ENCODE data around the gene CLUH. TPM values are rescaled to one million over a fixed set of nuclear protein-coding genes. Genes with fewer than 3 reads are reported as not detected.

CLUH gene
- total RNA-seq, 1 donor from 2014 or later, result 53.6 TPM

DNA sequence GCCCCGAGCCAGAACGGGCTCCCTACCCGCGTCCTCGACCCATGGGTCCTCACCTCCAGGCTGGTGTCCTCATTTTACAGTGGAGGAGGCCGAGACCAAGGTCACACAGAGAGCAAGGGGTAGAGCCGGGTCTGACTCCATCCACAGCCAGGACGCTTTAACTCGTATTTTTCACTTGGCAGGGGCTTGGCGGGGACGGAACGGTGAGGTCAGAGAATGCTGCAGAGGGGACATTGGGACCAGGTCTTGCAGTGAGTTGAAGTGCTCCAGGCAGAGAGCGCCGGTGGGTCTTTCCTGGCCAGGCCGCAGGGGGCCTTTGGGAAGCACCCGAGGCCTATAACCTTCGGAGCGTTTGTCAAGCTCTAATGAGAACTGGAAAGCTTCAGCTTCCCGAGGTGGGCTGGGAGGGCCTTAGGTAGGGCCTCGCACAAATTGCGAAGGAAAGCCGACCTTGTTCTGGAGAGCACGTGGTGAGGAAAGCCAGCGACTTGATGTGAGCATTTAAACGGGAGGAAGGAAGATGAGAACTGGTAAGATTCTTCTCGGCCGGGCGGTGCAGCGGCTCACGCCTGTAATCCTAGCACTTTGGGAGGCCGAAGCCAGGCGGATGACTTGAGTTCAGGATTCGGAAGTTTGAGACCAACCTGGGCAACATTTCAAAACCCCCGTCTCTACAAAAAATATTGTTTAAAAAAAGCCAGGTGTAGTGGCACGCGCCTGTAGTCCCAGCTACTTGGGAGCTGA, 908 bp upstream of the CLUH start:
- FAIRE-seq, result no peak
- peak overlapping the region; percentile 34 for H3K27ac Mint-ChIP-seq (ENCODE audit: unreplicated experiment)

GRCh38 chr17:2710803-2711607, 559 bp downstream of the CLUH start:
- H3K4me3 Mint-ChIP-seq (ENCODE audit: unreplicated experiment), result peak overlapping the region; percentile 92
- H3K27ac Mint-ChIP-seq (ENCODE audit: unreplicated experiment), result peak overlapping the region; percentile 93
- Histone ChIP-seq H4K20me1 (ENCODE audit: insufficient read depth, low read length) (peaks cover 50% of the 10 kb centered on the region), H3K79me2 (ENCODE audit: insufficient read depth, low read length) (peaks cover 57% of the 10 kb centered on the region), H3K4me3 (ENCODE audit: insufficient read depth, low read depth, low read length) (peak overlapping the region; percentile 68), H3K9ac (ENCODE audit: low read length) (peak overlapping the region; percentile 61), H3K27me3 (ENCODE audit: insufficient read depth, low read length) (no peaks in the 10 kb centered on the region), H3K9me3 (ENCODE audit: insufficient read depth, low read depth, low read length) (no peaks in the 10 kb centered on the region), H3K36me3 (ENCODE audit: insufficient read depth, low read length) (no peaks in the 10 kb centered on the region), H3K4me2 (ENCODE audit: low read length) (peak overlapping the region; percentile 90), H3K4me1 (ENCODE audit: insufficient read depth, low read length) (peaks cover 20% of the 10 kb centered on the region), H2AFZ (ENCODE audit: low read depth, low read length) (peak overlapping the region; percentile 87), H3K27ac (ENCODE audit: low read depth, low read length) (peak overlapping the region; percentile 42)
- H3K4me1 Mint-ChIP-seq (ENCODE audit: low read depth, unreplicated experiment), result peaks cover 17% of the 10 kb centered on the region
- DNase-seq (ENCODE audit: low read depth) (no peak), FAIRE-seq (no peak)
- peaks cover 2% of the 10 kb centered on the region for H3K36me3 Mint-ChIP-seq (ENCODE audit: low read depth, unreplicated experiment)
- H3K27me3 Mint-ChIP-seq (ENCODE audit: low read depth, unreplicated experiment), result no peaks in the 10 kb centered on the region
- H3K9me3 Mint-ChIP-seq (ENCODE audit: unreplicated experiment), result no peaks in the 10 kb centered on the region
- TF ChIP-seq EZH2 (IDR thresholded peaks at IDR 0.05; ENCODE audit: insufficient read depth, low read length), result no peak
- TF ChIP-seq, protein P1, sequence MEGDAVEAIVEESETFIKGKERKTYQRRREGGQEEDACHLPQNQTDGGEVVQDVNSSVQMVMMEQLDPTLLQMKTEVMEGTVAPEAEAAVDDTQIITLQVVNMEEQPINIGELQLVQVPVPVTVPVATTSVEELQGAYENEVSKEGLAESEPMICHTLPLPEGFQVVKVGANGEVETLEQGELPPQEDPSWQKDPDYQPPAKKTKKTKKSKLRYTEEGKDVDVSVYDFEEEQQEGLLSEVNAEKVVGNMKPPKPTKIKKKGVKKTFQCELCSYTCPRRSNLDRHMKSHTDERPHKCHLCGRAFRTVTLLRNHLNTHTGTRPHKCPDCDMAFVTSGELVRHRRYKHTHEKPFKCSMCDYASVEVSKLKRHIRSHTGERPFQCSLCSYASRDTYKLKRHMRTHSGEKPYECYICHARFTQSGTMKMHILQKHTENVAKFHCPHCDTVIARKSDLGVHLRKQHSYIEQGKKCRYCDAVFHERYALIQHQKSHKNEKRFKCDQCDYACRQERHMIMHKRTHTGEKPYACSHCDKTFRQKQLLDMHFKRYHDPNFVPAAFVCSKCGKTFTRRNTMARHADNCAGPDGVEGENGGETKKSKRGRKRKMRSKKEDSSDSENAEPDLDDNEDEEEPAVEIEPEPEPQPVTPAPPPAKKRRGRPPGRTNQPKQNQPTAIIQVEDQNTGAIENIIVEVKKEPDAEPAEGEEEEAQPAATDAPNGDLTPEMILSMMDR (IDR thresholded peaks at IDR 0.05; ENCODE audit: insufficient read depth, low read depth, low read length), result no peak

More for the DNA sequence above, 908 bp upstream of the CLUH start:
- Mint-ChIP-seq H3K9me3 (ENCODE audit: unreplicated experiment) (no peaks in the 10 kb centered on the region), H3K4me3 (ENCODE audit: unreplicated experiment) (peak overlapping the region; percentile 78), H3K36me3 (ENCODE audit: low read depth, unreplicated experiment) (peaks cover 2% of the 10 kb centered on the region), H3K27me3 (ENCODE audit: low read depth, unreplicated experiment) (no peaks in the 10 kb centered on the region), H3K4me1 (ENCODE audit: low read depth, unreplicated experiment) (peaks cover 13% of the 10 kb centered on the region)
- peak overlapping the region; percentile 90 for H3K4me2 ChIP-seq (ENCODE audit: low read length)
- no peaks in the 10 kb centered on the region for H3K36me3 ChIP-seq (ENCODE audit: insufficient read depth, low read length)
- no peak for DNase-seq (ENCODE audit: low read depth)
- TF ChIP-seq, protein P1 (IDR thresholded peaks at IDR 0.05; ENCODE audit: insufficient read depth, low read depth, low read length), result no peak
- no peak for TF ChIP-seq EZH2 (IDR thresholded peaks at IDR 0.05; ENCODE audit: insufficient read depth, low read length)
- H3K9ac ChIP-seq (ENCODE audit: low read length), result peak overlapping the region; percentile 61
- H3K79me2 ChIP-seq (ENCODE audit: insufficient read depth, low read length), result peaks cover 42% of the 10 kb centered on the region
- no peaks in the 10 kb centered on the region for H3K9me3 ChIP-seq (ENCODE audit: insufficient read depth, low read depth, low read length)
- peaks cover 36% of the 10 kb centered on the region for H4K20me1 ChIP-seq (ENCODE audit: insufficient read depth, low read length)
- peak overlapping the region; percentile 87 for H2AFZ ChIP-seq (ENCODE audit: low read depth, low read length)
- H3K4me3 ChIP-seq (ENCODE audit: insufficient read depth, low read depth, low read length), result peak overlapping the region; percentile 68
- peak overlapping the region; percentile 0 for H3K27ac ChIP-seq (ENCODE audit: low read depth, low read length)
- H3K4me1 ChIP-seq (ENCODE audit: insufficient read depth, low read length), result peaks cover 20% of the 10 kb centered on the region
- H3K27me3 ChIP-seq (ENCODE audit: insufficient read depth, low read length), result no peaks in the 10 kb centered on the region

Measured in astrocyte (in vitro differentiated cells and primary cell).